GM12801 (cell line): ENCODE data around the gene RAB3A.

Source experiments
- CTCF ChIP-seq: IDR thresholded peaks from one replicate; pipeline ENCODE4 v1.5.1; 2011; ENCODE audit warnings: control low read depth; ENCODE audit not compliant: insufficient read length; ENCODE audit errors: extremely low read depth

The RAB3A gene

GRCh38 chr19:18203863-18204393, at the start of gene RAB3A:
TSS of gene RAB3A (minus strand) at chr19:18204042. CDS start at chr19:18202740, 1,302 bp downstream.
- no peak for TF ChIP-seq CTCF

GRCh38 chr19:18253130-18253529, 49.3 kb upstream of the RAB3A start:
- TF ChIP-seq CTCF = no peak

GRCh38 chr19:18252370-18252717, 48.5 kb upstream of the RAB3A start:
- no peak for TF ChIP-seq CTCF

GRCh38 chr19:18251587-18252369, 47.9 kb upstream of the RAB3A start:
- TF ChIP-seq CTCF = peak; percentile 63

GRCh38 chr19:18249834-18250233, 46.0 kb upstream of the RAB3A start:
- TF ChIP-seq CTCF = no peak

- no peak for TF ChIP-seq CTCF
Measured at GRCh38 chr19:18245297-18245696, 41.5 kb upstream of the RAB3A start.

GRCh38 chr19:18239303-18239702, 35.5 kb upstream of the RAB3A start:
- TF ChIP-seq CTCF = no peak
